Right ventricle myocardium inferior (tissue), 1 donor: Measurements from ENCODE around the gene TRIO. TPM values are rescaled to one million over a fixed set of nuclear protein-coding genes. Genes with fewer than 3 reads are reported as not detected.
A peak's percentile ranks its signal among the peaks of the same experiment; 100 is the strongest.
"Not testable (repeated sequence)": the region's sequence is repeated elsewhere in the genome, so short reads cannot be mapped to it uniquely, and the experiment has no call there.

ENCODE experiments used
- ATAC-seq: fragments of 200-7000 bp; cut with Tn5 transposase; one replicate; pipeline ENCODE4 v1.9.1; 2020; ENCODE audit warnings: mild to moderate bottlenecking, moderate library complexity
- DNase-seq: peaks from one replicate; pipeline ENCODE4 v3.0.0; 2021; ENCODE audit errors: missing footprints
- intact Hi-C: fragments of 100-400 bp; cut with DNase I; formaldehyde crosslinking; loops from one replicate; pipeline ENCODE4 v1.11.0; 2022
- long read RNA-seq: library from polyadenylated mRNA; unstranded; transcript quantifications from one replicate; pipeline ENCODE4 v2.0.0, GENCODE V29; 2021
- total RNA-seq: library from RNA; stranded (reverse); fragmentation: NEBNext Ultra II Directional; extraction: Animal tissue kit (Norgen Biotek cat#: 25700); gene quantifications from one replicate; pipeline ENCODE4 v1.2.1, GENCODE V29; 2021
- donor health status: DM: no; HTN: yes; CAD: no; lungs with severe emphysema.

The TRIO gene
- 56.9 TPM for total RNA-seq
- long read RNA-seq, partial matches to known transcripts = 1 of 3 reads
- long read RNA-seq, other reads (novel, unspliced or antisense) = 2 of 3 reads

- DNase-seq = peak; percentile 92
- intact Hi-C loops = loop anchor here (2.0 kb wide), 2 partner anchors 34 to 128 kb away; no protein-coding TSS in a partner anchor
- ATAC-seq = peak; percentile 86
Observed at GRCh38 chr5:14142827-14143545, at the start of gene TRIO. Gene TRIO, plus strand, starts transcription at chr5:14143342. Its CDS starts 384 bp downstream, at chr5:14143726.

DNA sequence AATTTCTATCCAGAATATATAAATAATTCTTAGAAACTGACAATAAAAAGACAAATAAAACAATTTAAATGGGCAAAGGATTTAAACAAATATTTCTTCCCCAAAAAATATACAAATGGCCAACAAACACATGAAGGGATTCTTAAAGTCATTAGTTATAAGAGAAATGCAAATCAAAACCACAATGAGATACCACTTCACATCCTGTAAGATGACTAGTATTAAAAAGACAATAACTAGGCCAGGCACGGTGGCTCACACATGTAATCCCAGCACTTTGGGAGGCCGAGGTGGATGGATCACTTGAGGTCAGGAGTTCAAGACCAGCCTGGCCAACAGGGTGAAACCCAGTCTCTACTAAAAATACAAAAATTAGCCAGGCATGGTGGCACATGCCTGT, 45.8 kb upstream of the TRIO start:
- intact Hi-C loops, ATAC-seq, DNase-seq: not testable (repeated sequence)

DNA sequence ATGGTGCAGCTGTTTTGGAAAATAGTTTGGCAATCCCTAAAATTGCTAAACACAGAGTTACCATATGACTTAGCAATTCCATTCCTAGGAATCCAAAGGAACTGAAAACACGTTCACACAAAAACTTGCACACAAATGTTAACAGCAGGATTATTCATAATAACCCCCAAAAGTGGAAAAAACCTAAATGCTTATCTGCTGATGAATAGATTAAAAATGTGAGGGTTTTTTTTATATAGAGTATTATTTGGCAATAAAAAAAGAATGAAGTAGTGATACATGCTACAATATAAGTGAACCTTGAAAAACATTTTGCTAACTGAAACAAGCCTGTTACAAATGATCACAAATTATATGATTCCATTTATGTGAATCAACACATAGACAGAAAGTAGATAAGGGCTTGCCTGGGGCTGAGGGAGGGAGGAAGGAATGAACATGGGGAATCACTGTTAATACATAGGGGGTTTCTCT, 45.1 kb upstream of the TRIO start:
- no peak for ATAC-seq
- intact Hi-C loops = no loop called here
- DNase-seq = no peak

DNA sequence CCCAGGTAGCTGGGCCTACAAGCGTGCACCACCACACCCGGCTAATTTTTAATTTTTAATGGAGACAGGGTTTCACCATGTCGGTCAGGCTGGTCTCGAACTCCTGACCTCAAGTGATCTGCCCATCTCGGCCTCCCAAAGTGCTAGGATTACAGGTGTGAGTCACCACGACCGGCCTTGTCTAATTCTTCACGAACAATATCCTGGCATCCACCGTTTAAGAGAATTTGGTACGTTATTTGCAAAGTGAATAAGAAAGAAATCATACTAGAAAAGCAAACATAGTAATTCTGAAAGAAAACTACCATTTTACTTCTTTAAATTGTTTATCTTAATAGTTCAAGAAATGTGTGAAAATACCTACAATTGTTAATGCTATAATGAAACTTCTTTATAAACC, 42.9 kb upstream of the TRIO start:
- DNase-seq (no peak), ATAC-seq (no peak)
- intact Hi-C loops = no loop called here

DNA sequence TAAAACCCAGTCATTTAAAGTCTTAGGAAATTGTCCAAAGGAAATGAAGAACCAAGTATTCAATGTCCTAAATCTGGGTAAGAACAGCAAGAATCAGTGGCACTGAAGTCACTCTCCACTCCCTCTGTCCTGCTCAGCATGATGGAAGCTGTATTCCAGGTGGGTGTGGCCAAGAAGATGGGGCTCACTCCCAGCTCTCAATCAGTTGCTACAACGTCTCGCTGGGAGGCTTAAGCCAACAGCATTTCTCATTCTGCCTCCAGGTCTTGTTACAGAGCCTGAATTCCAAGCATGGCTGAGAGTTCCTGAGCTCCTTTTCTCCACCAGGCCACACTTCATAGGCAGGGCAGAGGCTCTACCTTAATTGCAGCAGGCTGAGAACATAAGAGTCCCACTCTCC, 41.2 kb upstream of the TRIO start:
- no peak for DNase-seq
- intact Hi-C loops = no loop called here
- no peak for ATAC-seq

GRCh38 chr5:14102666-14103065, 40.5 kb upstream of the TRIO start:
- intact Hi-C loops = no loop called here
- DNase-seq (no peak), ATAC-seq (no peak)

GRCh38 chr5:14105718-14106410, 37.3 kb upstream of the TRIO start:
- DNase-seq (no peak), ATAC-seq (no peak)
- intact Hi-C loops = loop anchor here (5.0 kb wide), 1 partner anchor 119 kb away; no protein-coding TSS in a partner anchor

DNA sequence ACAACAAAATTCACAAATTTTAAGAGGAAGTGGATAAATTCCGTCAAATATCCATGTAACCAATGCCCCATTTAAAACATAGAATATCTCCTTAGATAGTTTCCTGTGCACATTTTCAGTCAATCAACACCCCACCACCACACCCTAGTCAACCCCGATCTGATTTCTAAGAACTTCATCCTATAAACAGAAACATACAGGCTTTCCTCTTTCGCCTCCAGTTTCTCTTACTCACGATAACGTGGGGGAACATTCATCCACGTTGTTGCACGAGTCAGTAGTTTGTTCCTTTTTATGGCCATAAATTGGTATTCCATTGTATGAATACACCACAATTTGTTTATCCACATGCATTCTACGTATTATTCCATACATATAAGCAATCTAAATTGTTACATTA, 35.6 kb upstream of the TRIO start:
- intact Hi-C loops = loop anchor here (5.0 kb wide), 1 partner anchor 120 kb away; no protein-coding TSS in a partner anchor
- ATAC-seq (no peak), DNase-seq (no peak)

DNA sequence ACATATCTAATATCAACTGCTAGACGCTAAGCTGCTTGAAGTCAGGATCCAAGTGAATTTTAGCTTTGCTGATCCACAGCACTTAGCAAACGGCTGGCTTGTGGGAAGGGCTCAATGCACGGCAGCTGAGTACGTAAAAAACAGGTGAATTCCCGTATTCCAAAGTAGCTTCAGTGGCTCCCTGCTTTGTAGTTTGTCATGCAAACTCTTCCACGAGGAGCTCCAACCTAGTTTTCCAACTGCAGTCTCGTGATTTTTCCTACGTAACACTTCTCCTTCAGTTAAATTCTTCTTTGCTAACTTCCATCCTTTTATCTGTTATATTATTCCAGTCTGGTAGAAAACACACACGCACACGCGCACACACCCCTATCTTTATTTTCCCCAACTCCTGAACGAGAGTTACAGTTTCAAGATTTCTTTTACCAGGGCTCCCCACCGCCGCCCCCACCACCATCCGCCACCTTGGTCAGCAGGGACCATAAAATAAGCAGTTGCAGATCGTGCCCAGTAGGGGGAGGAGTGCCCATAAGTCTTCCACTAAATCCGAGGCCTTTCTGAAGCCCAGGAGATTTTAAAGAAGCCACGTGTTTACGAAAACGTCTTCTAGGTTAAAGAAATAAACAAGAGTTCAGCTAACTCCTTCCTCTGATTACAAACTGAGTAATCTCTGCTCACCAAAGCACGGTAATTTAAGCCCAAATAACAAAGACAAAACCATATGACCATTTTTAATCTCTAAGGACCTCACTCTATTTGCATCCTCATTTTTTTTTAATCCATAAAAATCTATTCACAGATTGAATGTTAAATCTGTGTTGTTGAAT, 34.8 kb upstream of the TRIO start:
- intact Hi-C loops = loop anchor here (1.0 to 5.0 kb wide), 3 partner anchors 34 to 162 kb away; partner anchors contain the start of gene TRIO
- ATAC-seq = peak; percentile 85
- peak; percentile 52 for DNase-seq

- intact Hi-C loops = loop anchor here (2.0 to 5.0 kb wide), 2 partner anchors 34 to 122 kb away; partner anchors contain the start of gene TRIO
- peak; percentile 34 for DNase-seq
- no peak for ATAC-seq
Observed at GRCh38 chr5:14109041-14109747, 33.9 kb upstream of the TRIO start.

GRCh38 chr5:14109771-14110170, 33.4 kb upstream of the TRIO start:
- ATAC-seq (no peak), DNase-seq (no peak)
- intact Hi-C loops = loop anchor here (2.0 to 5.0 kb wide), 2 partner anchors 33 to 122 kb away; partner anchors contain the start of gene TRIO

- intact Hi-C loops = no loop called here
- DNase-seq = no peak
- no peak for ATAC-seq
Observed at GRCh38 chr5:14110196-14110595, 32.9 kb upstream of the TRIO start.

GRCh38 chr5:14110680-14111079, 32.5 kb upstream of the TRIO start:
- DNase-seq = no peak
- no peak for ATAC-seq
- intact Hi-C loops = no loop called here

GRCh38 chr5:14112998-14113652, 30.0 kb upstream of the TRIO start:
- intact Hi-C loops = no loop called here
- peak; percentile 21 for DNase-seq
- ATAC-seq = peak; percentile 18

DNA sequence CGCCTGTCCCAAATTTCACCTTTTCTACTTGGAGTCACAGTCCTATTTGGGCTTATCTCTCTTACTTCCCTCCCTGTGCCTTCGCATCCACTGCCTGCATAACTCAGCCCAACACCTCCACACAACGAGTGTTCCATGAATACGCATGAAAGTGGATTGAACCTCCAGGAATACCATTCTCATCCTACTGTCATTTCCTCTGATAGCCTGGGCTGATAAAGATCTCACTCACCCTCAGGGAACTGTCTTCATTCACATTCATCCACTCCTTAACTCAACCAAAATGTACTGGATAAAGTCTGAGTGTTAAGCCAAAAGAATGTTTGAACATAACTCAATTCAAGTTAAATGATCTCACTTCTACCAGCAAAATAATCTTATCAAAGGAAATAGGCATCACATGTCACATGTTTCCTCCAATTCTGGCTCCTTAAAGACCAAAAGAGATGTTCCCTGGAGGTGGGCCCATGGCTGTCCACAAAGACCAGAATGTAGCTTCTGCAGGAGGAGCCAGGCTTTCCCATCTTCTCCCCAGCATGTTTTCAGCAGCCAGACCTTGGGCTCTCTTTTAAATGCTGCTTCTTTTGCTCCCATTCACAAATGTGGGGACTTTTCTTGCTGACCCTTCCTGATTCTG, 28.4 kb upstream of the TRIO start:
- ATAC-seq (no peak), DNase-seq (no peak)
- intact Hi-C loops = no loop called here

DNA sequence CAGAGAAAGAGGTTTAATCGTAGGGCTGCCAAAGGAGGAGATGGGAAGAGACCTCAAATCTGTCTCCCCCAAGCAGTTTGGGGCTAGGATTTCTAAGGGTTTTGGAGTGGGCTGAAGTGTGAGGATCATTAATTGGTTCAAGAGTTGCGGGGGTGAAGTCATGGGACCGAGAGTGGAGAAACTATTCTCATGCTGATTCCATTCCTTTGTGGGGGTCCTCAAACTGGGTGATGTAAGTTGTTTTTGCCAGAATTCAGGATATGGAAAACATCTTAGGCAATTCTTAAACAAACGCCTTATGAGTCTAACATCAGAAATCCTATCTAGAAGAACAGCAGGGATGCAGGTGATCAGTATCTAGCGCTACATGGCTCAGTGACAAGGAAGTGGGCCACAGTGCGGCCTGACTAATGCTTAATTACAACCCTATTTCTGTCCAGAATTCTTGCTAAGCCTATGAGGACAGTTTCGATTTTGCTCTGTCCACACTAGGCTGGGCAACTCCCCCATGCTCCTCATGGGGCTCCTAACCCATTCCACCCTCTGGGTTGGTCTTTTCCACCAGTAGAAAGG, 27.7 kb upstream of the TRIO start:
- DNase-seq (no peak), ATAC-seq (no peak)
- intact Hi-C loops = no loop called here
